ENCODE measurements around the gene LONP1.
A peak's percentile ranks its signal among the peaks of the same experiment; 100 is the strongest.
"Not testable (repeated sequence)": the region's sequence is repeated elsewhere in the genome, so short reads cannot be mapped to it uniquely, and the experiment has no call there.

LONP1 gene, protein sequence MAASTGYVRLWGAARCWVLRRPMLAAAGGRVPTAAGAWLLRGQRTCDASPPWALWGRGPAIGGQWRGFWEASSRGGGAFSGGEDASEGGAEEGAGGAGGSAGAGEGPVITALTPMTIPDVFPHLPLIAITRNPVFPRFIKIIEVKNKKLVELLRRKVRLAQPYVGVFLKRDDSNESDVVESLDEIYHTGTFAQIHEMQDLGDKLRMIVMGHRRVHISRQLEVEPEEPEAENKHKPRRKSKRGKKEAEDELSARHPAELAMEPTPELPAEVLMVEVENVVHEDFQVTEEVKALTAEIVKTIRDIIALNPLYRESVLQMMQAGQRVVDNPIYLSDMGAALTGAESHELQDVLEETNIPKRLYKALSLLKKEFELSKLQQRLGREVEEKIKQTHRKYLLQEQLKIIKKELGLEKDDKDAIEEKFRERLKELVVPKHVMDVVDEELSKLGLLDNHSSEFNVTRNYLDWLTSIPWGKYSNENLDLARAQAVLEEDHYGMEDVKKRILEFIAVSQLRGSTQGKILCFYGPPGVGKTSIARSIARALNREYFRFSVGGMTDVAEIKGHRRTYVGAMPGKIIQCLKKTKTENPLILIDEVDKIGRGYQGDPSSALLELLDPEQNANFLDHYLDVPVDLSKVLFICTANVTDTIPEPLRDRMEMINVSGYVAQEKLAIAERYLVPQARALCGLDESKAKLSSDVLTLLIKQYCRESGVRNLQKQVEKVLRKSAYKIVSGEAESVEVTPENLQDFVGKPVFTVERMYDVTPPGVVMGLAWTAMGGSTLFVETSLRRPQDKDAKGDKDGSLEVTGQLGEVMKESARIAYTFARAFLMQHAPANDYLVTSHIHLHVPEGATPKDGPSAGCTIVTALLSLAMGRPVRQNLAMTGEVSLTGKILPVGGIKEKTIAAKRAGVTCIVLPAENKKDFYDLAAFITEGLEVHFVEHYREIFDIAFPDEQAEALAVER
- 86.5 to 421 (median 97.0) reads per million in 3 experiments for total RNA-seq

- DNase-seq, result peak; percentile 99
Observed at GRCh38 chr19:5719961-5720790, at the start of gene LONP1, which contains the start of gene CATSPERD. Gene LONP1, minus strand, starts transcription at chr19:5720146. Its CDS starts 14 bp downstream, at chr19:5720132. Gene CATSPERD, plus strand, starts transcription at chr19:5720637. Its CDS starts 101 bp downstream, at chr19:5720738.

DNA sequence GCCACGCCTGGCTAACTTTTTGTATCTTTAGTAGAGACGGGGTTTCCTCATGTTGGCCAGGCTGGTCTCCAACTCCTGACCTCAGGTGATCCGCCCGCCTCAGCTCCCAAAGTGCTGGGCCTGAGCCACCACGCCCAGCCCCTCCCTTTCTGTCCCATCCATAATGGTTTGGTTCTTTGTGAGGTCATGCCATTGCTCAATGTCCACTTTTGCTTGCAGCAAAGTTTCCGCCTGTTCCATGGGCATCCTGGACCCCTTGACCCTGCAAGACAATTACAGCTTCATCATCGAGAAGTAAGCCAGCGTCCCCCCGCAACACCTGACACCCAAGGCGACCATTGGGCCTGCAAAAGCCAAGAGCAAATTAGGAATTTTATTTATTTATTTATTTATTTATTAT, 48.0 kb upstream of the LONP1 start:
- no peak for DNase-seq

GRCh38 chr19:5765220-5765619, 45.3 kb upstream of the LONP1 start:
- no peak for DNase-seq

DNA sequence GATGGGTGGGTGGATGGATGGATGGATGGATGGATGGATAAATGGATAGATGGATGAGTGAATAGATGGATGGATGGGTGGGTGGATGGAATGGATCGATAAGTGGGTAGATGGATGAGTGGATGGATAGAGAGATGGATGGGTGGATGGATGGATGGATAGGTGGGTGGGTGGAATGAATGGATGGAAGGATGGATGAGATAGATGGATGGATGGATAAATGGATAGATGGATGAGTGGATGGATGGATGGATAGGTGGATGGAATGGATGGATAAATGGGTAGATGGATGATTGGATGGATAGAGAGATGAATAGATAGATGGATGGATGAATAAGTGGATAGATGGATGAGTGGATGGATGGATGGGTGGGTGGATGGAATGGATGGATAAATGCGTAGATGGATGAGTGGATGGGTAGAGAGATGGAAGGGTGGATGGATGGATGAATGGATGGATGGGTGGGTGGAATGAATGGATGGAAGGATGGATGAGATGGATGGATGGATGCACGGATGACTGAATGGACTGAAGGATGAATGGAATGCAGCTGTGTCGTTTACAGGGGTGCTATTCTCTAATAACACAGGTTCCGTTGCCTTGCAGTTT, 42.8 kb upstream of the LONP1 start:
- no peak for DNase-seq

GRCh38 chr19:5753743-5754142, 33.8 kb upstream of the LONP1 start:
- no peak for DNase-seq

DNA sequence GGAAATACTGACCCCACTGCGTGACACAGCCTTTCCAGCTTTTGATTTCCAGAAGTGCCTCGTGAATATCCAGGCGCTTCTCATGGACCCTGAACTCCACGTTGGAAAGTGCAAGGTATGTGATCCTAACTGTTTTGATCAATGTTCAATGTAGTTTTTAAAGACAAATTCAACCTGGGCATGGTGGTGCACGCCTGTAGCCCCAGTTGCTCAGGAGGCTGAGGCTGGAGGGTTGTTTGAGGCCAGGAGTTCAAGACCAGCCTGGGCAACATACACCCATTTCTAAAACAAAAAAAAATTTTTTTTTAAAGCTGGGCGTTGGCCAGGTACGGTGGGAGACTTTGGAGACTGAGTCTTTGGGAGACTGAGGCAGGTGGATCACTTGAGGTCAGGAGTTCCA, 31.8 kb upstream of the LONP1 start:
- DNase-seq, result no peak

DNA sequence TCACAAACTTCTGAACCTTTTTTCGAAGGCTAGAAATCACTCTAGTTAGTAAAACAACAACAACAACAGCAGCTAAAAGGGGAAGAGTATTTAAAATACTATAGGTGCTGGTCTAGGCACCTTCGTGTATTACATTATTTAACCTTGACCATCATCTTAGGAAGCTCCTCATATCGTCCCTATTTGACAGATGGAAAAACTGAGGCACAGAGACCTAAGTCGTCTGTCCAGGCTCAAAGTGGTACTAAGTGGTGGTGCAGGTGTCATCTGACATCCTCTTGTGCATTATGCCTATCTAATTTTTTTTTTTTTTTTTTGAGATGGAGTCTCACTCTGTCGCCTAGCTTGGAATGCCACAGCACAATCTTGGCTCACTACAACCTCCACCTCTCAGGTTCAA, 29.6 kb upstream of the LONP1 start:
- no peak for DNase-seq

DNA sequence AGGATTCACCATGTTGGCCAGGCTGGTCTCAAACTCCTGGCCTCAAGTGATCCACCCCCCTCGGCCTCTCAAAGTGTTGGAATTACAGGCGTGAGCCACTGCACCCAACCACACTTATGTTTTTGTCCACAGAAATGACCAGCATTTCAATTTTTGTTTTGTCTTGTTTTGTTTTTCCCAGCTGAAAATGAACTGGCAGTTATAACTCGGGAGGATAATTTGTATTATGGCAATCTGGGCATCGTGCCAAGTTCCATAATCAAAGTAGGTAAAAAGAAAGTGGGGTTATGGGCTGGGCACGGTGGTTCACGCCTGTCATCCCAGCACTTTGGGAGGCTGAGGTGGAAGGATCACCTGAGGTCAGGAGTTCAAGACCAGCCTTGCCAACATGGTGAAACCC, 29.0 kb upstream of the LONP1 start:
- DNase-seq, result not testable (repeated sequence)

GRCh38 chr19:5744999-5745398, 25.1 kb upstream of the LONP1 start:
- DNase-seq, result not testable (repeated sequence)

- no peak for DNase-seq
Observed at GRCh38 chr19:5743630-5744029, 23.7 kb upstream of the LONP1 start.

DNA sequence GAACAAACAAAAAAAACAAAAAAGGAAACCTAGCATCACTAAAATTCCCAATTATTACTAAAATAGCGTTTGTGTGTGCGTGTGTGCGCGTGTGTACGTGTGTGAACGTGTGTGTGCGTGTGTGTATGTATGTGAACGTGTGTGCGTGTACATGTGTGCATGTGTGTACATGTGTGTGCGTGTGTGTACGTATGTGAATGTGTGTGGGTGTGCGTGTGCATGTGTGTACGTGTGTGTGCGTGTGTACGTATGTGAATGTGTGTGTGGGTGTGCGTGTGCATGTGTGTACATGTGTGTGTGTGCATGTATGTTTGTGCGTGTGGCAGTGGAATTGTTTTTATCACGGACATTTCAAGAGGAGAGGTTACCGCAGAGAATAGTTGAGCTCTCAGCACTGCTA, 22.1 kb upstream of the LONP1 start:
- DNase-seq, result no peak

DNA sequence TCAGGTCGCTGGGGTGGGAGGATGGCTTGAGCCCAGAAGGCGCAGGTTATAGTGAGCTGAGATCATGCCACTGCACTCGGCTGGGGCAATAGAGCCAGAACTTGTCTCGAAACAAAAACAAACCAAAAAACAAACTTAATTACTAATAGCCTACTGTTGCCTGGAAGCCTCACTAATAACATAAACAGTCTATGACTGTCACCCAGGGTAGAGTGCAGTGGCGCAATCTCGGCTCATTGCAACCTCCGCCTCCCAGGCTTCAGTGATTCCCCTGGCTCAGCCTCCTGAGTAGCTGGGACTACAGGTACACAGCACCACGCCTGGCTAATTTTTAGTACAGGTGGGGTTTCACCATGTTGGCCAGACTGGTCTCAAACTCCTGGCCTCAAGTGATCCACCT, 18.5 kb upstream of the LONP1 start:
- DNase-seq, result no peak

GRCh38 chr19:5733172-5733571, 13.2 kb upstream of the LONP1 start:
- DNase-seq, result not testable (repeated sequence)

GRCh38 chr19:5727453-5728050, 7.6 kb upstream of the LONP1 start:
- DNase-seq, result no peak

DNA sequence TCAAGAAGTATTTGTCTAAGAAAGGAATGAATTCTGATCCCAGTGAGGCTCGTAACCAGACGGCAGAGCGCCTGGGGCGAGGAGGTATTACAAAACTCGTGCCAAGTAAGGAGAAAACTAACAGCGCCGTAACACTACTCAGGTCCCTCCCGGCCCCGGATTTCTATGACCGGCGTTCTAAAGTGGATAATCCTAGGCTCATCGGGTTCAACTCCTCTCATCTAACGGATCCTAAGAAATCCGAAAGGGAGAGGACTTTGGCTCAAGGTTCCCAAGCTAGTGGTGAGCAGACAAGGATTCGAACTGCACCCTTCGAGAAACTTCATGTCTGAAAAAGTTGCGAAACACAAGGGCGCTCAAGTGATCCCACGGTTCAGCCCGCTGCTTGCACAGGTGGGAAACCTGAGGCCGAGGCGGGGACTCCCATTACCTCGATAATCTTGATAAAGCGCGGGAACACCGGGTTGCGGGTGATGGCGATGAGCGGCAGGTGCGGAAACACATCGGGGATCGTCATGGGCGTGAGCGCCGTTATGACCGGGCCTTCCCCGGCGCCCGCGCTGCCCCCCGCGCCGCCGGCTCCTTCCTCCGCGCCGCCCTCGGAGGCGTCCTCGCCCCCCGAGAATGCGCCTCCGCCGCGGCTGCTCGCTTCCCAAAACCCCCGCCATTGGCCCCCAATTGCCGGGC, 529 bp downstream of the LONP1 start:
- no peak for DNase-seq

DNA sequence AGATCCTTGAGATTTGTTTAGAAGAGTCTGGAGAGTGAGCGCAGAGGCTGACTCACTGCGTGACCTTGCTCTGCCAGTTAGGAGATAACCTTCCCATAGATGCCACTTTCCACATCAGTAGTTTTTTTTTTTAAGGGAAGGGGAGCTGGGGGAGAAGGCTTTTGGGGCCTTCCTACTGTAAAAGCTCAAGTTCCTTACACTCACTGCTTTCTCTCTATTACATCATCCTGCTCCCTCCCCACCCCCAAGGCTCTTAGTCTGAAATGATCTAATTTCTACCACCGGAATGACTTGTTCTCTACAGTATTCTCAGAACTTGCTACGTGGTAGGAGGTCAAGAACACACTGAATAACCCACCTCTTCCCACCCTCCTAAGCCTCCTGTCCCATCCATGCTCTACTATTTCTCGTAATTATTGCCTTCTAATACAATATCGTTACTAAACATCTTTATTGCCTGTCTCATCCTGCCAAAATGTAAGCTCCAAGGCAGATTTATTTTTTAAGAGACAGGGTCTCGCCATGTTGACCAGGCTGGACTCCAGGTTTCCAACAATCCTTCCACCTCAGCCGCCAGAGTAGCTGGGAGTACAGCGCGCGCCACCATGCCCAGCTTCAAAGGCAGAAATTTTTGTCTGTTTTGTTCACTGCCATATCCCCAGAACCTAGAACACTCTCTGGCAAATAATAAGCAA, 1.2 kb downstream of the LONP1 start:
- DNase-seq, result no peak

- no peak for DNase-seq
Observed at GRCh38 chr19:5718037-5718578, 1.8 kb downstream of the LONP1 start.

DNA sequence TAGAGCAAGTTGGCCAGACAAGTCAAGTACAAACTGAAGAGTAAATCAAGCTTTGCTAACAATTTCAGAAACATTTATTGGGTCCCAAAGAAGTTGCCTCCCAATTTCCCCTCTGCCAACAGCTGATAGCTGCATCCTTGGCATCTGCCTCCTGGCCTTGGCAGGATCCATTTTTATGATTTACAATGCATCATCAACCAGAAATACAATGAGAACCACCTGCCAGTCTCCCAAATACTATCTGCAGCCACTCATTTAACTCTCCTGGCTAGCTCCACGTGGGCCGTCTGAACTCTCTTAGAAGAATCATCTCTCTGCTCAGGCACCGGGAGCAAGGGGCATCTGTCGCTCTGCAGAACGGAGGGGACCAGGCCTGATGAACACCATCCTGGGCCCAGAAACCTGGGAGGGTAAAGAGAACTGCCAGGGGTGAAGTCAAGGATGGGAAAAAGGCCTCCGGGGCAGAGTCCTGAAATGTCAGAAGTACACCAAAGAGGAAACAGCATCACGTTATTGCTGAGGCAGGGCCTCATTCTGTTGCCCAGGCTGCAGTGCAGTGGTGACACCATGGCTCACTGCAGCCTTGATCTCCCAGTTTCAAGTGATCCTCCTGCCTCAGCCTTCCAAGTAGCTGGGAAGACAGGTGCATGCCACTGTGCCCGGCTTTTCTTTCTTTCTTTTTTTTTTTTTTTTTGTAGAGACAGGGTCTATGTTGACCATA, 2.6 kb downstream of the LONP1 start:
- DNase-seq, result no peak

GRCh38 chr19:5714816-5715215, 5.1 kb downstream of the LONP1 start:
- no peak for DNase-seq

Data from central memory CD4-positive, alpha-beta T cell (primary cell).